Limb (tissue), 2 donors: ENCODE data around the gene TNRC18.
"Not testable (repeated sequence)": the region's sequence is repeated elsewhere in the genome, so short reads cannot be mapped to it uniquely, and the experiment has no call there.

ENCODE experiments used
- DNase-seq, 2 donors: peaks; one replicate each; pipeline ENCODE4 v3.0.0-alpha.2; 2016; ENCODE audit errors: extremely low spot score in 2 of 2

Gene TNRC18

DNA sequence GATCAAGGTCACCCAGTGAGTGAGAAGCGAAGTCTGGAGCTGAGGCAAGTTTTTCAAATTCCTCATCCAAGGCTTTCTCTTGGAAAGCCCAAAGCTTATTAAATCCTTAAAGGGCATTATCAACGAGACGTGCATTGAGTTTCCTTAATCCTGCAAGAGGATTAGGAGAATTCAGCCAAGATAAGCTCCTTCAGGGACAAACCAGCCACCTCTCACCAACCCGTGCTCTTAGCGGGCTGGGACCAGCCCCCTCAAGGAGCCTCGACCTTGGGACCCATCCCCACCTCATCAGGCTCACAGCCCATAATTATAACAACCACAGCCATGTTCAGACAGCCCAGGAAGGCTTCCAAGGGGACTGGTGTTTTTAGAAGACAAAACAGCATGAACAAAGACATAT lies 152.8 kb downstream of the TNRC18 start:
- no peak for DNase-seq

DNA sequence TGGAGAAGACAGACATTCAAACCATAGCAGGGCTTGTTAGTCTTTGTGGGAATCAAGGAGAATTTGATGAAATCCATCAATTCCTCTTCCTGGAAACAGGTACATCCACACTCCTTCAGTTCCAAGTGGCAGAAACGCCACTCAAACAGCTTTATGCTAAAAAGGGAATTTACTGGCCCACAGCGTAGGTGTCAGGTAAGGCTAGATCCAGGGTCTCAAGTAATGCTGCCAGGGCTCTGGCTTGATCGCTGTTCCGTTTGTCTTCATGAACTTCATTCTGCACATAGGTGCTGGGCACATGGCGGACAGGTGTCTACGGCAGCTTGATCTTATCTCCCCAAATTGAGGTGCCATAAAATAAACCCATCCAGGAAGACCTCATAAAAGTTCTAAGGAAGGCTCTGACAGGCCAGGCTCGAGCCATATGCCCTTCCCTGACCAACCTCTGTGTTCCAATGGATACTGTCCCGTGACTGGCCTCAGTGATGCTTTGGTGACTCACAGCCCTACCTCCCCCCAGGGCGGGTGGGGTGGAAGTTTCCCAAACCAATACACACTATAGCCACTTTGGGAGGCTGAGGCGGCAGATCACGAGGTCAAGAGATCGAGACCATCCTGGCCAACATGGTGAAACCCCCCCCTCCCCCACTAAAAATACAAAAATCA lies 153.5 kb downstream of the TNRC18 start:
- DNase-seq, result not testable (repeated sequence)

DNA sequence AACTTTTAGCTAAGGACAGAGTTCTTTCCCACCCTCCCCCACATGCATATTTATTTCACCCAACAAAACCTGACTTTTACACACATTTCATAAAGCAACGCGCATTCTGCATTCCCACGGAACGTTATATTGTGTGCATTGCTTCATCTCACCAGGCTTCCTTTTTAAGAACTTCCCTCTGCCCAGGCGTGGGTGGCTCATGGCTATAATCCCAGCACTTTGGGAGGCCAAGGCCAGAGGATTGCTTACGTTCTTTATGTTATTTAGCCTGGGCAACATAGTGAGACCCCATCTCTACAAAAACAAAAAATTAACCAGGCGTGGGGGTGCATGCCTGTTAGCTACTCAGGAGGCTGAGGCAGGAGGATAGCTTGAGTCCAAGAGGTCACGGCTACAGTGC lies 155.8 kb downstream of the TNRC18 start:
- not testable (repeated sequence) for DNase-seq

DNA sequence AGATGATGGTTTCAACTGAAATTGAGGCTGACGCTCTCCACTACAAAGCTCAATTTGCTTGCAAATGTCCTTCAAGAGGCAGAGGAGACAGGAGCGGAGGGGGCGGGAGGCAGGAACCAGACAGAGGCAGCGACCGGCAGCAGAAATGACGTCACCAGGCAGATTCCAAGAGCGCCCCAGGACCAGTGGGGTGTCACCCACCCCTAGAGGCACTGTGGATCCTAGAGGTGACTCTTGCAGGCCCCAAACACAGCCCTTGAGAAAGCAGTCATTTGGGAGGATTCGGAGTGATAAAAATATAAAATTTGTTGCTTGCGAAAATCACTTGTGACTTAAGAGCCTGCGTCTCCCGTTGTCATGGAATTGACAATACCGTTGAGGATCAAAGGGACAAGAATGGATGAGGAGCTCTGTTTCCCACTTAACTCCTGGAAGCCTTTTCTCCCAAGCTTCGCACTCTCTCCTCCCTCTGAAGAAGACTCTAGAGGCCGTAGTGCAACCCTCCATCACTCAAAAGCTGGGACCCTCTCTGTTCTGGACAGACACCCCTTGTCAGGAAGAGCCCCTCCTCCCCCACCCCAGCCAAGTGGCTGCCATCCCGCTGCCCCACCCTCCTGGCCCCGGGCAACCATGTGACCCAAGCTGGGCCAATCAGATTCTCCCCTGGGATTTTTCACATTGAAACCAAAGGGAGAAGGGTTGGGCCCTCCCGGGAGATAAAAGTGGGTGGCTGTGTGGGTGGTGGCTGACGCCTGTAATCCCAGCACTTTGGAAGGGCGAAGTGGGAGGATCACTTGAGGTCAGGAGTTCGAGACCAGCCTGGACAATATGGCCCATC lies 157.2 kb downstream of the TNRC18 start:
- no peak for DNase-seq

DNA sequence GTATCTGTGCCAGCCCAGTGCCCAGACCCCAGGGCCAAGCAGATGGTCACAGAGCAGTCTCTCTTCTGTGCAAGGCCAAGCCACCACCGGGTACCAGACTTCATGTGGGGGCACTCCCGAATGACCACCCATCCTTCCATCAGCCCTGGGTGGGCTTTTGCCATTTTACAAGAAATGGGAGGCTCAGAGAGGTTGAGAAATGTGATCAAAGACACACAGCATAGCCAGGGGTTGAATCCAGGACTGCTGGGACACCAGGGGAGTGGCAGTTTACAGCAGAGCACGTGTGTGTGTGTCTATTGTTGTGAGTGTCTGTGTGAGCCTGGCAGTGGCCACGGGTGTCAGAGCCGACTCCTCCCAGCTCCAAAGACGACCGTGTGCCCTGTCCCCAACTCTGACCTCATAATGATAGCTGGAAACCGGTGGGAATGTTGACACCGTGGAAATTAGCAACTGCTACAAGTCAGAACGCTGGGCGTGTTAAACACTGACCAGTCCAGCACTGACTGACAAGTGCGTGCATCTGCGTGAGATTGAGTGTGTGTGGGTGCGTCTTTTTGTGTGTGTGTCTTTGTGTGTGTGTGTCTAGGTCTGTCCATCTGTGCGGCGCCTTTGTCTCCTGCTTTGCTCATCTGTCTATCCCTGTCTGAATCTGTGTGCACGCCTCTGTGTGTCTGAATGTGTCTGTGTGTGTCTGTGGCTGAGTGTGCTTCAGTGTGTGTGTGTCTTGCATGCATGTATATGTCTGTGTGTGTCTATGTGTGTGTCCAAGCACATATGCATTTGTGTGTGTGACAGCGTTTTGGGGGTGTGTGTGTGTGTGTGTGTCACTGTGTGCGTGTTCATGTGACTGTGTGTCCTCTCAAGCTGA lies 158.1 kb downstream of the TNRC18 start:
- no peak for DNase-seq

DNA sequence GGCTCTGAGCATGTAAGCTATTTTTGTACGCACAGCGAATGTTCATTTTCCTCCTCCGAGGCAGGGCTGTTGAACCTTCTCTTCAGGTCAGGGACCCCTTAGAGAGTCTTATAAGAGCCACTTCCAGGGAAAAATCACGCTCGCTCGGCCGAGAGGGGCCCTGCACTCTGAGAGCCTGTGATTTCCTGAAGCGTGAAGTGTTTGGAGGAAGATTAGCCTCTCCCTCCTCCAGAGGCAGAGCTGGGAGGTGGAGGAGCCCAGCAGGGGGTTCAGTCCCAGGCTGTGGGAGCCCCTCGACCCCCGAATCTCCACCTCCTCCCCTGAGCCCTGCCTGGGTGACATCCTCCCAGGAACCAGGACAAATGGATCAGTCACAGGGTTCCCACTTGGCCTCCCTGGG lies 160.6 kb downstream of the TNRC18 start:
- not testable (repeated sequence) for DNase-seq

DNA sequence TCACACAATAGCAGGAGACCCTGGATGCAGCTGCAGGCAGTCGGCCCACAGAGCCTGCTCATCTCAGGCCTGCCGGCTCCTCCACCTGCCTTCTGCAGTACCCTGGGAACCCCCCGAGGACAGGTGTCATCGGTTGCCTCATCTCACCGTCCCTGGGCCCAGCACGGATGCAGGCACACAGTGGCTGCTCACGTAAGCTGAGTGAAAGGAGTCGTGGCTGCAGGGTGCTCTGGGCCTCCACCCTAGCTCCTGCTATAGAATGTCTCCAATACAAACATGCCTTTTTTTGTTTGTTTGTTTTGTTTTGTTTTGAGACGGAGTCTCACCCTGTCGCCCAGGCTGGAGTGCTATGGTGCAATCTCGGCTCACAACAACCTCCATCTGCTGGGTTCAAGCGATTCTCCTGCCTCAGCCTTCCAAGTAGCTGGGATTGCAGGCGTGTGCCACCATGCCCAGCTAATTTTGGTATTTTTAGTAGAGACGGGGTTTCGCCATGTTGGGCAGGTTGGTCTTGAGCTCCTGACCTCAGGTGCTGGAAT lies 163.0 kb downstream of the TNRC18 start:
- not testable (repeated sequence) for DNase-seq
